Measurements from ENCODE around the gene SPHKAP.

The SPHKAP gene

GRCh38 chr2:228131833-228132232 lies 49.7 kb downstream of the SPHKAP start:
- no peak for DNase-seq (ENCODE audit: extremely low read depth, low read depth)

GRCh38 chr2:228126401-228126800 lies 55.1 kb downstream of the SPHKAP start:
- DNase-seq (ENCODE audit: extremely low read depth, low read depth), result no peak
- no peak for TF ChIP-seq CTCF (IDR thresholded peaks at IDR 0.05; ENCODE audit: low read depth, low read length)

More at GRCh38 chr2:228131833-228132232, 49.7 kb downstream of the SPHKAP start:
- TF ChIP-seq CTCF (IDR thresholded peaks at IDR 0.05; ENCODE audit: low read depth, low read length), result no peak

- no peak for TF ChIP-seq CTCF (IDR thresholded peaks at IDR 0.05; ENCODE audit: low read depth, low read length)
- DNase-seq (ENCODE audit: extremely low read depth, low read depth), result no peak
These were observed 62.5 kb downstream of the SPHKAP start for GRCh38 chr2:228118940-228119339.

- no peak for TF ChIP-seq CTCF (IDR thresholded peaks at IDR 0.05; ENCODE audit: low read depth, low read length)
- no peak for DNase-seq (ENCODE audit: extremely low read depth, low read depth)
These were observed 73.6 kb downstream of the SPHKAP start for GRCh38 chr2:228107846-228108245.

GRCh38 chr2:228105526-228106250 lies 75.8 kb downstream of the SPHKAP start:
- DNase-seq (ENCODE audit: extremely low read depth, low read depth), result no peak
- no peak for TF ChIP-seq CTCF (IDR thresholded peaks at IDR 0.05; ENCODE audit: low read depth, low read length)

- no peak for TF ChIP-seq CTCF (IDR thresholded peaks at IDR 0.05; ENCODE audit: low read depth, low read length)
- no peak for DNase-seq (ENCODE audit: extremely low read depth, low read depth)
These were observed 77.3 kb downstream of the SPHKAP start for GRCh38 chr2:228104215-228104614.

- no peak for TF ChIP-seq CTCF (IDR thresholded peaks at IDR 0.05; ENCODE audit: low read depth, low read length)
- DNase-seq (ENCODE audit: extremely low read depth, low read depth), result no peak
These were observed 78.1 kb downstream of the SPHKAP start for GRCh38 chr2:228103379-228103778.

Measured in AG09319 (cell line).